Peyer's patch (tissue), 4 donors: Measurements from ENCODE around the gene AEN.

ENCODE experiments used
- POLR2A ChIP-seq, 2 donors: fragments of 450-650 bp; IDR thresholded peaks; one replicate each; pipeline ENCODE4 v1.5.1; 2017; ENCODE audit warnings: antibody characterized with exemption in 2 of 2, mild to moderate bottlenecking in 2 of 2, moderate library complexity in 2 of 2
- TF ChIP-seq, protein P1 (sequence below), 6 experiments: fragments of 450-650 bp in 4 of 6; fragments of 200-600 bp in 2 of 6; sonication (generic) in 1 of 6; IDR thresholded peaks; one replicate each; pipeline ENCODE4 v1.5.1; 2017 to 2019; ENCODE audit warnings: antibody characterized with exemption in 6 of 6, mild to moderate bottlenecking in 3 of 6, moderate library complexity in 1 of 6

DNA sequence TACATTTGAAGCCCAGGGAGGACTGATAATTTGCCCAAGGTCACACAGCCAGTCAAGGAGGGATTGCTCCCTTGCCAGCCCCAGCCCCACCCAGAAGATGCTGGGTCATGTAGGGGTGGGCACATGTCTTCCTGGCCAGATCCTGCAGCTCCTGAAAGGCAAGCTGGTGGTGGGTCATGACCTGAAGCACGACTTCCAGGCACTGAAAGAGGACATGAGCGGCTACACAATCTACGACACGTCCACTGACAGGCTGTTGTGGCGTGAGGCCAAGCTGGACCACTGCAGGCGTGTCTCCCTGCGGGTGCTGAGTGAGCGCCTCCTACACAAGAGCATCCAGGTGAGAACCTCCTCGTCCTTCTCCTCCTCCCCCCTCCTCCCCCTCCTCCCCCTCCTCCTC is 30.8 kb downstream of the AEN start:
- no peak for TF ChIP-seq POLR2A (IDR thresholded peaks at IDR 0.05)
- TF ChIP-seq, protein P1, sequence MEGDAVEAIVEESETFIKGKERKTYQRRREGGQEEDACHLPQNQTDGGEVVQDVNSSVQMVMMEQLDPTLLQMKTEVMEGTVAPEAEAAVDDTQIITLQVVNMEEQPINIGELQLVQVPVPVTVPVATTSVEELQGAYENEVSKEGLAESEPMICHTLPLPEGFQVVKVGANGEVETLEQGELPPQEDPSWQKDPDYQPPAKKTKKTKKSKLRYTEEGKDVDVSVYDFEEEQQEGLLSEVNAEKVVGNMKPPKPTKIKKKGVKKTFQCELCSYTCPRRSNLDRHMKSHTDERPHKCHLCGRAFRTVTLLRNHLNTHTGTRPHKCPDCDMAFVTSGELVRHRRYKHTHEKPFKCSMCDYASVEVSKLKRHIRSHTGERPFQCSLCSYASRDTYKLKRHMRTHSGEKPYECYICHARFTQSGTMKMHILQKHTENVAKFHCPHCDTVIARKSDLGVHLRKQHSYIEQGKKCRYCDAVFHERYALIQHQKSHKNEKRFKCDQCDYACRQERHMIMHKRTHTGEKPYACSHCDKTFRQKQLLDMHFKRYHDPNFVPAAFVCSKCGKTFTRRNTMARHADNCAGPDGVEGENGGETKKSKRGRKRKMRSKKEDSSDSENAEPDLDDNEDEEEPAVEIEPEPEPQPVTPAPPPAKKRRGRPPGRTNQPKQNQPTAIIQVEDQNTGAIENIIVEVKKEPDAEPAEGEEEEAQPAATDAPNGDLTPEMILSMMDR (IDR thresholded peaks at IDR 0.05), result no peak
